HCT116 (cell line): ENCODE measurements around the gene AGAP1. TPM values are rescaled to one million over a fixed set of nuclear protein-coding genes. Genes with fewer than 3 reads are reported as not detected.

Experiments
- ATAC-seq: fragments of 200-7000 bp; cut with Tn5 transposase; 2 replicates; pipeline ENCODE4 v1.9.1; 2020; ENCODE audit warnings: mild to moderate bottlenecking, moderate library complexity
- BruUV-seq: library from RNA; stranded (reverse); fragments of 400-500 nt; replicated peaks from 2 replicates; lab custom pipeline; 2021; lab: Mats Ljungman, UMichigan
- CTCF ChIA-PET: fragments of 300-600 bp; sonication (Branson Sonifier 250); formaldehyde crosslinking; loops from one replicate; lab custom pipeline; 2021; ENCODE audit warnings: antibody characterized with exemption; lab: Charles Lee
- POLR2A ChIA-PET: fragments of 300-600, 350-600 bp; sonication (Branson Sonifier 250); formaldehyde crosslinking; loops from one replicate; lab custom pipeline; 2021; ENCODE audit warnings: antibody characterized with exemption; lab: Charles Lee
- RAD21 ChIA-PET, 2 experiments: fragments of 300-600 bp; sonication (Branson Sonifier 250); formaldehyde crosslinking; loops; one replicate each; lab custom pipeline; 2023; ENCODE audit warnings: low total read pairs in 2 of 2; ENCODE audit not compliant: uncharacterized antibody in 2 of 2, unreplicated experiment in 2 of 2, low non-redundant PET in 1 of 2; lab: Charles Lee
- DNase-seq: peaks from one replicate; pipeline ENCODE4 v3.0.0-alpha.2; 2010; ENCODE audit warnings: low read depth, low spot score
- H2AFZ ChIP-seq: fragments of 200-600 bp; shearing (Covaris generic), sonication (generic); 2 replicates; pipeline ENCODE4 v1.6.1; 2017; ENCODE audit warnings: low read depth, mixed run types, mixed read lengths, antibody characterized with exemption, low read length; ENCODE audit not compliant: poor library complexity, severe bottlenecking
- H3K27ac ChIP-seq: 2 replicates; pipeline ENCODE4 v1.5.1; 2012; ENCODE audit warnings: low read depth, low read length
- H3K27me3 ChIP-seq: fragments of 200-600 bp; sonication (generic); 2 replicates; pipeline ENCODE4 v1.6.1; 2016; ENCODE audit warnings: mixed run types, low read length, mixed read lengths; ENCODE audit not compliant: insufficient read depth
- H3K36me3 ChIP-seq, 2 experiments: fragments of 200-500 bp in 1 of 2; fragments of 200-600 bp in 1 of 2; sonication (Bioruptor generic) in 1 of 2; sonication (generic) in 1 of 2; 2 replicates each; pipeline versions ENCODE4 v1.5.1 to v1.6.1; 2014 to 2016; ENCODE audit warnings: low read length in 2 of 2, inconsistent platforms in 1 of 2, mixed read lengths in 1 of 2, mixed run types in 1 of 2; ENCODE audit not compliant: insufficient read depth in 2 of 2, control insufficient read depth in 1 of 2
- H3K4me1 ChIP-seq, 2 experiments: fragments of 200-600 bp in 1 of 2; sonication (generic) in 1 of 2; 2 replicates each; pipeline versions ENCODE4 v1.5.1 to v1.6.1; 2012 to 2017; ENCODE audit warnings: low read length in 2 of 2, inconsistent platforms in 1 of 2, mild to moderate bottlenecking in 1 of 2, mixed read lengths in 1 of 2, mixed run types in 1 of 2, moderate library complexity in 1 of 2; ENCODE audit not compliant: insufficient read depth in 2 of 2, control insufficient read depth in 1 of 2
- H3K4me2 ChIP-seq: fragments of 200-600 bp; sonication (generic); 2 replicates; pipeline ENCODE4 v1.6.1; 2017; ENCODE audit warnings: mixed run types, low read length, mixed read lengths
- H3K4me3 ChIP-seq, 2 experiments: fragments of 200-600 bp in 1 of 2; sonication (generic) in 1 of 2; replicated peaks in 1 of 2; 2 replicates each; pipeline ENCODE4 v1.5.1; 2011 to 2016; ENCODE audit warnings: low read length in 2 of 2, control low read depth in 1 of 2, low read depth in 1 of 2, mild to moderate bottlenecking in 1 of 2, mixed read lengths in 1 of 2, mixed run types in 1 of 2
- H3K79me2 ChIP-seq: fragments of 200-600 bp; sonication (generic); 2 replicates; pipeline ENCODE4 v1.6.1; 2017; ENCODE audit warnings: mild to moderate bottlenecking, mixed run types, low read length, moderate library complexity, mixed read lengths; ENCODE audit not compliant: insufficient read depth
- H3K9ac ChIP-seq: fragments of 200-600 bp; sonication (generic); 2 replicates; pipeline ENCODE4 v1.6.1; 2016; ENCODE audit warnings: low read length, mixed read lengths
- H3K9me2 ChIP-seq: fragments of 200-600 bp; sonication (generic), shearing (Covaris generic); 2 replicates; pipeline ENCODE4 v1.6.1; 2017; ENCODE audit warnings: mixed run types, mild to moderate bottlenecking, moderate library complexity; ENCODE audit not compliant: insufficient read depth
- H3K9me3 ChIP-seq, 2 experiments: fragments of 200-500 bp in 1 of 2; fragments of 200-600 bp in 1 of 2; sonication (Bioruptor generic) in 1 of 2; sonication (generic) in 1 of 2; 2 replicates each; pipeline ENCODE4 v1.6.1; 2014 to 2017; ENCODE audit warnings: low read length in 2 of 2, mixed read lengths in 2 of 2, inconsistent platforms in 1 of 2, low read depth in 1 of 2, mild to moderate bottlenecking in 1 of 2, mixed run types in 1 of 2, moderate library complexity in 1 of 2; ENCODE audit not compliant: control insufficient read depth in 1 of 2, insufficient read depth in 1 of 2
- H4K20me1 ChIP-seq: fragments of 200-600 bp; sonication (generic), shearing (Covaris generic); 2 replicates; pipeline ENCODE4 v1.6.1; 2017; ENCODE audit warnings: mixed run types, mild to moderate bottlenecking, moderate library complexity; ENCODE audit not compliant: insufficient read depth
- EGR1 ChIP-seq: IDR thresholded peaks from 2 replicates; pipeline ENCODE4 v1.6.1; 2012; ENCODE audit warnings: low read depth
- ELF1 ChIP-seq: IDR thresholded peaks from 2 replicates; pipeline ENCODE4 v1.6.1; 2012; ENCODE audit warnings: low read depth, borderline replicate concordance
- EZH2 ChIP-seq: fragments of 200-600 bp; sonication (generic); IDR thresholded peaks from 2 replicates; pipeline ENCODE4 v1.6.1; 2017; ENCODE audit warnings: antibody characterized with exemption, mixed run types
- RAD21 ChIP-seq: IDR thresholded peaks from 2 replicates; pipeline ENCODE4 v1.6.1; 2012; ENCODE audit warnings: low read depth, mild to moderate bottlenecking
- REST ChIP-seq: IDR thresholded peaks from 2 replicates; pipeline ENCODE4 v1.6.1; 2012; ENCODE audit warnings: low read depth
- ZNF274 ChIP-seq: fragments of 200-500 bp; sonication (Bioruptor generic); IDR thresholded peaks from 2 replicates; pipeline ENCODE4 v1.6.1; 2014; ENCODE audit warnings: mild to moderate bottlenecking, low read depth, low read length, inconsistent platforms
- intact Hi-C: fragments of 100-400 bp; cut with micrococcal nuclease; formaldehyde crosslinking; loops from 2 replicates; pipeline ENCODE4 v1.10.0; 2022
- total RNA-seq: library from RNA; stranded (reverse); gene quantifications from one replicate; pipeline ENCODE4 v1.2.1, GENCODE V29; 2021; ENCODE audit not compliant: unreplicated experiment

AGAP1 gene
- total RNA-seq, 1 experiment from 2014 or later = 43.8 TPM

- POLR2A ChIA-PET = no interaction called here
- ATAC-seq = no peak
- H3K79me2 ChIP-seq = no peaks in the 10 kb centered on the region
- intact Hi-C loops = no loop called here
- H3K9me2 ChIP-seq = no peaks in the 10 kb centered on the region
- no peaks in the 10 kb centered on the region for H3K27me3 ChIP-seq
- no peaks in the 10 kb centered on the region; the same call in 1 of the 2 replicates for H4K20me1 ChIP-seq
- no peaks in the 10 kb centered on the region for H3K9me3 ChIP-seq
- H3K36me3 ChIP-seq = 0 out of 4 replicates have a peak, but pooled peaks cover 0 to 5% of the 10 kb centered on the region in 2 experiments
- no peak overlapping the region for H3K27ac ChIP-seq
- H3K4me3 ChIP-seq = no peak overlapping the region
- no peak for TF ChIP-seq ZNF274
- no peak for TF ChIP-seq REST
- TF ChIP-seq RAD21 = no peak
- TF ChIP-seq EZH2 = no peak
- TF ChIP-seq EGR1 = no peak
- TF ChIP-seq ELF1 = no peak
- TF ChIP-seq, all 23 proteins: peak for 0
- no peaks in the 10 kb centered on the region for H3K4me1 ChIP-seq
- no peak overlapping the region for H2AFZ ChIP-seq
- ChIA-PET RAD21 (no interaction called here), CTCF (no interaction called here)
- H3K4me2 ChIP-seq = no peak overlapping the region
- no peak for DNase-seq
- no TSS peak for BruUV-seq
- no peak overlapping the region for H3K9ac ChIP-seq
Observed at GRCh38 chr2:235979037-235979436, 485.2 kb downstream of the AGAP1 start.
